NCI-H82 treated with DMSO at 0.1 percent for 48 hours (cell line): ENCODE results near the gene RGS11.
A peak's percentile ranks its signal among the peaks of the same experiment; 100 is the strongest.
"Not testable (repeated sequence)": the region's sequence is repeated elsewhere in the genome, so short reads cannot be mapped to it uniquely, and the experiment has no call there.

ENCODE experiments used
- DNase-seq: peaks from one replicate; lab custom pipeline; 2025; ENCODE audit not compliant: unreplicated experiment; lab: John Stamatoyannopoulos, UW

Gene RGS11

GRCh38 chr16:234468-235305 lies 41.1 kb downstream of the RGS11 start, which contains the start of gene FAM234A:
Gene FAM234A, plus strand, starts transcription at chr16:234821. Its CDS starts 19,593 bp downstream, at chr16:254414.
- DNase-seq: peak; percentile 78

- no peak for DNase-seq
These were observed 44.8 kb downstream of the RGS11 start for GRCh38 chr16:230949-231348.

- DNase-seq: not testable (repeated sequence)
These were observed 45.4 kb downstream of the RGS11 start for GRCh38 chr16:230351-230750.

- DNase-seq: no peak
These were observed 45.9 kb downstream of the RGS11 start for GRCh38 chr16:229731-230281.

GRCh38 chr16:228852-229730 lies 46.7 kb downstream of the RGS11 start, which contains the start of gene LUC7L:
Gene LUC7L, minus strand, starts transcription at chr16:229449. Its CDS starts 110 bp downstream, at chr16:229339.
- peak; percentile 70 for DNase-seq

- no peak for DNase-seq
These were observed 47.4 kb downstream of the RGS11 start for GRCh38 chr16:228151-228851.

GRCh38 chr16:220021-220420 lies 55.7 kb downstream of the RGS11 start:
- DNase-seq: no peak
